K562 treated with DMSO at 1 percent for 48 hours (cell line): ENCODE measurements around the gene RAET1G. TPM values are rescaled to one million over a fixed set of nuclear protein-coding genes. Genes with fewer than 3 reads are reported as not detected.

ENCODE experiments used
- total RNA-seq: library from RNA; unstranded; fragments of 300-600 nt; gene quantifications from 2 replicates; pipeline ENCODE4 v1.2.3, GENCODE V29; 2022; ENCODE audit warnings: low replicate concordance; ENCODE audit errors: extremely low read depth

RAET1G gene, protein sequence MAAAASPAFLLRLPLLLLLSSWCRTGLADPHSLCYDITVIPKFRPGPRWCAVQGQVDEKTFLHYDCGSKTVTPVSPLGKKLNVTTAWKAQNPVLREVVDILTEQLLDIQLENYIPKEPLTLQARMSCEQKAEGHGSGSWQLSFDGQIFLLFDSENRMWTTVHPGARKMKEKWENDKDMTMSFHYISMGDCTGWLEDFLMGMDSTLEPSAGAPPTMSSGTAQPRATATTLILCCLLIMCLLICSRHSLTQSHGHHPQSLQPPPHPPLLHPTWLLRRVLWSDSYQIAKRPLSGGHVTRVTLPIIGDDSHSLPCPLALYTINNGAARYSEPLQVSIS
- total RNA-seq: not detected in 2 replicates

DNA sequence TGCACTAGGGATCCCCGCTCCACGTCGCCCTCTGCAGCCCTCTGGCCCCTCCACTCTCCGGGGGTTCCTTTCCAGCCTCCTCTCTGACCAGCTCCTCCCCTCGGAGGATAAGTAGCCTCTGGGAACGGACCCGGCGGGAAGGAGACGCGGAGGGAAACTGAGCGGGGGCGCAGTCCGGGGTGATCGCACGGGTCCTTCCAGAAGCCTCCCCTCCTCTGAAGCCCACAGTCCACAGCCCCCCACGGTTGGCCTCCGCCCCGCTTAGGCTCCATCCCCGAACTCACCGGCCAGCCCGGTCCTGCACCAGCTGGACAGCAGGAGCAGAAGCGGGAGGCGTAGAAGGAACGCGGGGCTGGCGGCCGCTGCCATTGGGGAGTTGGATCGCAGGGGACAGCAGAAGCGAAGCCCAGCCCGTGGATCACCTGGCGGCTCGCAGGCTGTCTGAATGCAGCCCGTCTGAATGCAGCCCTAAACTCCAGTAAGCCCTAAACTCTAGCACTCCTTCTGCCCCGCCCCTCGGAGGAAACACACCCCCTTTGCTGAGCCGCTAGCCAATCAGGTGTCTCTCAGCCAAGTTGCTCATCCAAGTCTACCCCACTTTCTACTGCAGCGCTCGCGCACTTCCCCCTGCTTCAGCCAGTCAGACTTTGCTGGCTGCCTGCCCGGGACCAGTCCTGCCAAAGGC, at the start of gene RAET1G:
RAET1G (minus strand) TSS at position 480 of the 685 bp plus-strand sequence; CDS start at position 369, 111 bp downstream.

DNA sequence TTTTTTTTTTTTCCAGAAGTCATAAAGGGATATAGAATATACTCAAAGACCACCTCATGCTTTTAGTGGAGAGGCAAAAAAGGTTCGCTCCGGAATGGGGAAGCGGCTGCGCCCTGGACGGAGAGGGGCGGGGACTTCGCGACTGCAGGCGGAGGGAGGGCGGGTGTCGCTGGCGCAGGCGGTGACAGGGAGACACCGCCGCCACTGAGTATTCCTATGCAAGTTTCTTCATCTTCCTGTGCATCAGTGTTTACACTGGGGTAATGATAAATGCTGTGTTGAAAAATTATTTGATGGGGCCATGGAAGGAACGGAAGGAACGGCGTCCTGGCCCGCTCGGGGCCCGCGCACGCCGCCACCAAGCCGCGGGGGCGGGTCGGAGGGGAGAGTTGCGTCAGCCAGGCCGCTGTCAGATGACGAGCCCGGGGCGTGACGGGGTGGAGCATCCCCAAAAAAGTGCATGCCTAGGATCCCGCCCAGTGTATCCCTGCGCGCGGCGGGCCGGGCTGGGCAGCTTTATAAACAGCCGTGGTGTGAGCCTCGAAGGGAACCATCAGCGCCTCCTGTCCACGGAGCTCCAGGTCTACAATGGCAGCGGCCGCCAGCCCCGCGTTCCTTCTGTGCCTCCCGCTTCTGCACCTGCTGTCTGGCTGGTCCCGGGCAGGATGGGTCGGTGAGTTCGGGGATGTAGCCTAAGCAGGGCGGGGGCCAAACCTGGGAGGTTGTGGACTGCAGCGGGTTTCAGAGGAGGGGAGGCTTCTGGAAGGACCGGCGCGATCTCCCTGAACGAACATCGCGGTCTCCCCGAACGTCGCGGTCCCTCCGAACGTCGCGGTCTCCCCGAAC, 40.8 kb upstream of the RAET1G start, which contains the start of gene ULBP1:
ULBP1 (plus strand) TSS at position 482 of the 846 bp plus-strand sequence; CDS start at position 589, 107 bp downstream.

DNA sequence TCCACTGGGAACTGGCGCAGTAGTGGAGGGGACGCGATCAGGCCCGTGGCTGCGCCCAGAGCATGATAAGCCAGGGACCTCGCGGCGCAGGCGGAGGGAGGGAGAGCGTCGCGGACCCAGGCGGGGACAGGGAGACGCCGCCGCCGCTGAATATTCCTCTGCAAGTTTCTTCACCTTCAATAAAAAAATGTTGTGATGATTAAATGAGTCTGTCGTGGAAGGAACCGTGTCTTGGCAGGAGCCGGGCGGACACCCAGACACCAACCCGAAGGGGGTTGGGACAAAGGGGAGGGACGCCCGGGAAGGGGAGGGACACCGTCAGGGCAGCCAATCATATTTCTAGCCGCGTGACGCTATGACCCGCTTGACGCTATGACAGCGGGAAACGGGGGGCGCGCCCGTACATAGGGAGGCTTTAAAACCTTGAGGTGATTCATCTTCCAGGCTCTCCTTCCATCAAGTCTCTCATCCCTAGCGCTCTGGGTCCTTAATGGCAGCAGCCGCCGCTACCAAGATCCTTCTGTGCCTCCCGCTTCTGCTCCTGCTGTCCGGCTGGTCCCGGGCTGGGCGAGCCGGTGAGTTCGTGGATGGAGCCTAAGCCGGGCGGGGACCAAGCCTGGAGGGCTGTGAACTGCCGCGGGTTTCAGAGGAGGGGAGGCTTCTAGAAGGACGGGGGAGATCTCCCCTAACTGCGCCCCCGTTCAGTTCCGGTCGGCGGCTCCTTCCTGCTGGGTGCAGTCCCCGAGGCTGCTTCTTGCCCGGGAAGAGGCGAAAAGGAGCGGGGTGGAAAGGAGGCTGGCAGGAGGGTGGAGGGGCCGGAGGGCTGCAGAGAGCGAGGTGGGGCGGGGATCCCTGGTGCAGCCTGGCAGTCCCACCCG, 18.9 kb upstream of the RAET1G start, which contains the start of gene ULBP2:
ULBP2 (plus strand) TSS at position 432 of the 878 bp plus-strand sequence; CDS start at position 491, 59 bp downstream.

DNA sequence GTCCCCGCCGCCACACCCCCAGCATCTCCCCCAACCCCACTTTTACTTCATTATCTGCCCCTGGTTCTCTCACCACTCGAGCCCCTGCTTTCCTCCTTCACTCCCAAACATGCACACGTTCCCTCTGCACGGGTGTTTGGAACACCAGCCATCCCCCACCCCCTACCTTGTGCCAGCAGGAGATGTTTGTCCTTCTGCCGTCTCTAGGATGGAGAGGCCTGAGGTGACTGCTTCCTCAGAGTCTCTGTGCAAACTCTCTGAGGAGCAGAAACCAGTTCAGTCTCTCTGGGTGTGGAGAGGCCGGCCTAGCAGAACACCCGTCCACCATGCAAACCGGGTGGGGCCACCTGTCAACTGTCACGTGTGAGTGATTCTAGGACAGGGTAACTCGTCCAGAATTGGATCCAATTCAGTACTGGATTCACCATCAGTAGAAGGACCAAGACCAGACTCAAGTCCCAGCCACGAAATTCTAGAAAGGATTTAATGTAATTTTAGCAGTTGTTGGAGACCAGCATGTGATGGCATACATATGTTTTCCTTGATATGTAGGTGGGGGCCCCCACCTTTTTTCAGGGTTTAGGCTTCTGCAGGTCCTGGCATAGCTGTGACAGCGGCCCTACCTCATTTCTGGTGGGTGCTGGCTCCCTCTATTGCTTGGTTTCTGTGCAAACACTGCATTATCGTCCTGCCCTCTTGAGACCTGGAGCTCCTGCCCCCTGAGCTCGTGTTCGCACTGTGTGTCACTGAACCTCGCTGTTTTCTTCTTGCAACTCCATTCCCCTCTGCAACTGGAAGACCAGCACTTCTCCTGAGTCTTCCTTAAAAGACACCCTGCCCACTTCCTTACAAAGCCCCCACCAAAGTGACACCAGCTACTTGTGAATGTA, 24.8 kb downstream of the RAET1G start, which contains the start of gene RAET1E:
RAET1E (minus strand) TSS at position 259 of the 890 bp plus-strand sequence. CDS start 7,212 bp downstream, outside the sequence.

Other genes starting within 250 kb of the RAET1G start
- gene LATS1, start 205.0 kb downstream of the RAET1G start, total RNA-seq: not detected in 2 replicates
- gene NUP43, start 176.6 kb downstream of the RAET1G start, total RNA-seq: not detected in 2 replicates
- gene PCMT1, start 173.4 kb downstream of the RAET1G start, total RNA-seq: not detected in 2 replicates
- gene LRP11, start 58.8 kb downstream of the RAET1G start, total RNA-seq: not detected in 2 replicates
- not detected in 2 replicates for gene RAET1E, start 25.0 kb downstream of the RAET1G start, total RNA-seq
- not detected in 2 replicates for gene ULBP2, start 18.9 kb upstream of the RAET1G start, total RNA-seq
- gene ULBP1, start 40.8 kb upstream of the RAET1G start, total RNA-seq: not detected in 2 replicates
- gene RAET1L, start 102.4 kb upstream of the RAET1G start, total RNA-seq: not detected in 2 replicates
- gene ULBP3, start 146.0 kb upstream of the RAET1G start, total RNA-seq: not detected in 2 replicates
- gene PPP1R14C, start 219.9 kb upstream of the RAET1G start, total RNA-seq: not detected in 2 replicates